NCI-H146 treated with DMSO at 0.1 percent for 48 hours (cell line): Measurements from ENCODE around the gene IFI27.
"Not testable (repeated sequence)": the region's sequence is repeated elsewhere in the genome, so short reads cannot be mapped to it uniquely, and the experiment has no call there.

Experiments
- DNase-seq: peaks from one replicate; lab custom pipeline; 2025; ENCODE audit not compliant: unreplicated experiment; lab: John Stamatoyannopoulos, UW

IFI27 gene

GRCh38 chr14:94152676-94153075 lies 42.1 kb downstream of the IFI27 start:
- DNase-seq, result no peak

GRCh38 chr14:94153750-94154342 lies 43.3 kb downstream of the IFI27 start:
- no peak for DNase-seq

- DNase-seq, result not testable (repeated sequence)
Observed at GRCh38 chr14:94156143-94156542, 45.6 kb downstream of the IFI27 start.

- no peak for DNase-seq
Observed at GRCh38 chr14:94157197-94157596, 46.7 kb downstream of the IFI27 start.

GRCh38 chr14:94158239-94158883 lies 47.8 kb downstream of the IFI27 start:
- no peak for DNase-seq

GRCh38 chr14:94161058-94161457 lies 50.5 kb downstream of the IFI27 start:
- DNase-seq, result no peak

GRCh38 chr14:94161981-94162380 lies 51.4 kb downstream of the IFI27 start:
- no peak for DNase-seq

GRCh38 chr14:94162466-94162865 lies 51.9 kb downstream of the IFI27 start:
- DNase-seq, result no peak

- DNase-seq, result no peak
Observed at GRCh38 chr14:94163796-94164195, 53.3 kb downstream of the IFI27 start.

GRCh38 chr14:94164685-94165431 lies 54.3 kb downstream of the IFI27 start:
- DNase-seq, result no peak

GRCh38 chr14:94165744-94166143 lies 55.2 kb downstream of the IFI27 start:
- DNase-seq, result no peak
